Measurements from ENCODE around the gene COG5.

Gene COG5

GRCh38 chr7:107321611-107322010, 242.1 kb downstream of the COG5 start:
- DNase-seq = no peak

DNA sequence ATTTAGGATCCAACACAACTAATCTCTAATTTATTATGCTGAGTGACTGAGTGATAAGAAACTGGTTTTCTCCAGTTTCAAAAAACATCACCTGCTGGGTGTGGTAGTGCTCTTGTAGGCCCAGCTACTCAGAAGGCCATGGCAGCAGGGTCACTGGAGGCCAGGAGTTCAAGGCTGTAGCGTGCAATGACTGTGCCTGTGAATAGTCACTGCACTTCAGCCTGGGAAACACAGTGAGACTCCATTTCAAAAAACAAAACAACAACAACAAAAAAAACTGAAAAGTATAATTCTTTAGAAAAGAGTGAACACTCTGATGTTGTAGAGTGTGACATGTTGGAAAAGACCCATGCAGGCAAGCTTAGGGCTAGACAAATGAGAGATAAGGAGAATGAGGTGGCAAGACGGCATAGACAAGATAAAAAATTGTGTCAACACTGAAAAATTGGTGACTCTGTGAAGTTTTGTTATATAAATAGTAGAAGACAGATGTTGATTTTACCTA, 243.9 kb downstream of the COG5 start:
- no peak for DNase-seq

- peak; percentile 3 for DNase-seq
These were observed 245.1 kb downstream of the COG5 start for GRCh38 chr7:107318523-107319160.

DNA sequence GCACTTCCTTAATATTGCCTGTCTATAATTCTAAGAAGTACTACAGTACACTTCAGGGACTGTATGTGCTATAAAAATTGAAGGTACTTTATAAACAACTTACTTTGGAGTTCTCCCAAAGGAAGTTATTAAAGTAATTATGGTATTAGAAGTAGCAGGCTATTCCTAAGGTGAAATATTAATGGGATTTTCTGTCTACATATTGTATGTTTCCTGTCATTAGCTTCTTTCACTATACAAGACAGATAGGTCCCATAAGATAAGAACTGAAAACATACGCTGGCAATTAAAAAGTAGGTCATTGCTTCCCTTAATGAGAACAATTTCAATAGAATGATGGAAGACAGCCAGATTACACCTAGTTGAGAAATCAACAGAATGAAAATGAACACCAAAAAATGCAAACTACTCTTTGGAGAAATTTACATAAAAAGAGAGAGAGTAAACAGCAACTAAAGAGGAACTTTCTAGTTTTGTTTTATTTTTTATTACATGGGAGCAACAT, 248.0 kb downstream of the COG5 start:
- DNase-seq = no peak

DNA sequence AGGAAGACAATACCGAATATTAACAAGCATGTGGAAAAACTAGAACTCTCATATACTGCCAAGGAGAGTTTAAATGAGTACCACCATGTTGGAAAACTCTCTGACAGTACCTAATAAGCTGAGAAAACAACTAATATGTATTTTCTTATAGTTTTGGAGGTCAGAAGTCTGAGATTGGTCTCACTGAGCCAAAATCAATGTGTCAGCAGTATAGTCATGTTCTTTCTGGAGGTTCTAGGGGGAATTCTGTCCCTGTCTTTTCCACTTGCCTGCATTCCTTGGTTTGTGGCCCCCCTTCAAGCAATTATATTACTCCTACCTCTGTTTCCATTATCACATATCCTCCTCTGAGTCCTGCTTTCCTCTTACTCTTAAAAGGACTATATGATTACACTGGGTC, 250.4 kb downstream of the COG5 start:
- no peak for DNase-seq

- peak; percentile 30 for DNase-seq
These were observed 251.3 kb downstream of the COG5 start for GRCh38 chr7:107312418-107312817.

- no peak for DNase-seq
These were observed 254.4 kb downstream of the COG5 start for GRCh38 chr7:107309296-107309695.

DNA sequence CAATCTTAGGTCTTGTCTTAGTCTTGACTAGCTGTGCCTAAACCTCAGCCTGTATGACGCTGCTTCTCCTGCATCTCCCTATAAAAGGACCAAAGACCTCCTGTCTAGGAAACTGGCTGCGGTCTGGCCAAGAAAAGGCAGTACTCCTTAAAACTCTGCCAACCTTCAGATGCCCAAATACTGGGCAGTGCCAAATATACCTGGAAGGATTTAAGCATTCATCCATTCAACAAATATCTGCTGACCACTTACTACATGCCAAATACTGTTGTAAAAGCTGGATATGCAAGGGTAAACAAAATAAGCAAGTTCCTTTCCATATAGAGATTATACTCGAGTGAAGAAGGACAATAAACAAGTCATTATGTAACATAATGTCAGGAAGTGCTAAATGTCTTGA, 259.1 kb downstream of the COG5 start:
- DNase-seq = no peak

- DNase-seq = no peak
These were observed 259.7 kb downstream of the COG5 start for GRCh38 chr7:107304063-107304462.

DNA sequence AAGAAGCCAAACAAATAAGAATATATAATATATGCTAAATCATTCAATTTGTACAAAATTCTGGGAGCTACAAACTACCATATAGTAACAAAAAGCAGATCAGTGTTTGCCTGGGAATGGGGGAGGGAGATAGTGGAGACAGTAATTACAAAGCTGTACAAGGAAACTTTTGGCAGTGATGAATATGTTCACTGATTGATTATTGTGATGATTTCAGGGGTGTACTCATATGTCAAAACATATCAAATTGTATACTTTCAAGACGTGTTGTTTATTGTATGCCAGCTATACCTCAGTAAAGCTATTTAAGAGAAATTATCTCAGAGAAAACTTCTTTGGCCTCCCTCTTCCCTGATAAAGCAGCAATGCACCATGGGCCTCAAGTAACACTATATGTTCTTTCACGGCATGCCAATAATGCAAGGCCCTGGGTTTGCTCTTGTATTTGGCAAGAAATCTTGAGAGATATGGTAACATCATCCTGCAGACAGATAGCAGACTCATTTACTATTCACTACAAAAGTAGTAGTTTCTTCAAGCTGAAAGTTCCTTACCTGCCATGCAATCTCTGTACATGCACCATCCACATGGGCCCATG, 261.4 kb downstream of the COG5 start:
- DNase-seq = no peak

- no peak for DNase-seq
These were observed 269.5 kb downstream of the COG5 start for GRCh38 chr7:107294182-107294581.

DNA sequence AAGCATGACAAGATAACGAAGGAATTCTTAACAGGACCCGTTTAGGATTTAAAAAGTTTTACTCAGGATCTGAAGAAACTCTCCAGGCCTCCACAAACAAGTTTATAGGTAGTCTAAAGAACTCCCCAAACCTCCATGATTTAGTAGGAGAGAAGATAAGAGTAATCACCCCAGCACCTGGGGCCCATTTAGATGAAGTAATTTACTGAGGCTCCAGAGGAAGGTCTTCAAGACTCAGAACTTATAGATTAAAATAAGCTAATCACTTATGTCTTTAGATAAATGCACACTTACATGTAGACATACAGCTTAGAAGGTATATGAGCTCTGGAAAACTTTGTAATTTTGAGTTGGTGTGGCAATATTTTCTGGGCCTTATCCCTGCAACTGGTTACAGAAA, 271.1 kb downstream of the COG5 start:
- DNase-seq = no peak

GRCh38 chr7:107291434-107291833, 272.3 kb downstream of the COG5 start:
- DNase-seq = no peak

- DNase-seq = no peak
These were observed 276.7 kb downstream of the COG5 start for GRCh38 chr7:107286751-107287621.

- no peak for DNase-seq
These were observed 278.7 kb downstream of the COG5 start for GRCh38 chr7:107284911-107285479.

DNA sequence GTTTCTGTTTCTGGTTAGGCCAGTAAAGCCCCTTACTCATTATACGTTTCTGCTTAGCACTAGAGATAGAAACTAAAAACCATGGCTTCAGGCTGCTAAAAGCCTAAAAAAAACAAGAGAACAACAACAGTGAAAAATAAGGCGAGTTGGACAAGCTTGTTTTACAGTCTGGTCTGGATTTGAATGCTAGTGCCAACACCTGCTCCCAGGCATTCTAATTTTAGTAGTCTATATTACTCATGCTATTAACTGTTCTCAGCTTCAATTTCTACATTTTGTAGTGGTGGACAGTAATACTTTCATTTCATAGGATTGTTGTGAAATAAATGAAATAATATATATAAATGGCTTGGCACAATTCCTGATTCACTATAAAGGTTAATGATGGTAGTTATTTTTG, 286.4 kb downstream of the COG5 start:
- DNase-seq = peak; percentile 0

GRCh38 chr7:107276220-107276827, 287.4 kb downstream of the COG5 start:
- no peak for DNase-seq

- no peak for DNase-seq
These were observed 289.2 kb downstream of the COG5 start for GRCh38 chr7:107274506-107274905.

GRCh38 chr7:107269790-107270189, 293.9 kb downstream of the COG5 start:
- no peak for DNase-seq

DNA sequence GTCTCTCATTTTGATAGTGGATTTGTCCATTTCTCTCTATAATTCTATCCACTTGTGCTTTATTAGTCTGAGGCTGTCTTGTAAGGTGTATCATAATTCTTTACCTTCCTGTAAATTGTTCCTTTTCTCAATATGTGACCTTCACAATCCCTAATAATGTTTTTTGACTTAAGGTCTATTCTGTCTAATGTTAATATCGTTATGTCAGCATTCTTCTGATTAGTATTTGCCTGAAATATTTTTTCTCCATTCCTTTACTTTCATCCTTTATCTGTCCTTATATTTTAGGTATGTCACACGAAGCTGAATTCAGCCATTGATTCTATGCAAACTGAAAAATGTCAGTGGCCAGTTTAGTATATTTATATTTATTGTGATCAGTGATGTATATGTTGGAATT, 295.1 kb downstream of the COG5 start:
- no peak for DNase-seq

DNA sequence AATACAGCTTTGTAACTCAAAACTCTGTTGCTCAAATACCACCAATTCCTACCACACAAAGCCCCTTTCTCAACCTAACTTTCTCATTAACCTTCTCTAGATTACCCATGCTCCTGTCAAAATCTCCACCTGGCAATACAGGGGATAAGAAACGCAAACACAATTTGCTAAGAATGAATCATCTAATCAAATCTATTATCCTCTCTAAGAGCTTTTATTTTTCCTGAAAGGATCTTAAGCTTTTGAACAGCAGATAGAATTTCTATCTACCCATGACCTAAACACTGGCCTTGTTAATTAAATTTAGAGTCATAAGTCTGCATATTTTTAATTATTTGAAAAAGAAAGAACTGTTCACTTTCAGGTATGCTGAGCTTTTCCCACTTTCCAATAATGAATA, 296.6 kb downstream of the COG5 start:
- no peak for DNase-seq

DNA sequence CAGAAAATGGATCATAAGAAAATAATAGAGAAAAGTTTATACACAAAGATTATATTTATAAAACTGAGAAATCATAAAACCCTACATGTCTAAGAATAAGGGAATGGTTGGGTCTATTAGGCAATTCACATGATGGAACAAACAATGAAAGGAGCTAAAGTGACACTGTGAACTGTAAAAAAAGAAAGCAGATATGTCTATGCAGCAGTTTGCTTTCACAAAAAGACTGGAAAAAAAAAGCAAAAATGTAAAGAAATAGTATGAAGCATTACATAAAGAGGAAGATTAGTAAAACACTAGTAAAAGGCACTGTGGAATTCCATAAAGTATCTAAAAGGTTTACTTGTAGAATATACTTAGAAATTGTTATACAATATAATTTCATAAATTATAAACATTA, 299.0 kb downstream of the COG5 start:
- DNase-seq = no peak

- no peak for DNase-seq
These were observed 300.9 kb downstream of the COG5 start for GRCh38 chr7:107262857-107263256.

Measured in HCEC 1CT (cell line).